NB4 (cell line): ENCODE data around the gene KIF13A.

ENCODE experiments used
- MYC ChIP-seq: IDR thresholded peaks from 2 replicates; pipeline ENCODE4 v1.6.1; 2011; ENCODE audit warnings: low read depth, low read length
- POLR2A ChIP-seq: IDR thresholded peaks from 2 replicates; pipeline ENCODE4 v1.6.1; 2011; ENCODE audit warnings: mild to moderate bottlenecking; ENCODE audit not compliant: insufficient read length; ENCODE audit errors: extremely low read depth
- TF ChIP-seq, protein P1 (sequence below): IDR thresholded peaks from one replicate; pipeline ENCODE4 v1.5.1; 2012; ENCODE audit warnings: low read depth, low read length
- TF ChIP-seq, protein P2 (sequence below): IDR thresholded peaks from 2 replicates; pipeline ENCODE4 v1.6.1; 2011; ENCODE audit warnings: low read depth, low read length

DNA sequence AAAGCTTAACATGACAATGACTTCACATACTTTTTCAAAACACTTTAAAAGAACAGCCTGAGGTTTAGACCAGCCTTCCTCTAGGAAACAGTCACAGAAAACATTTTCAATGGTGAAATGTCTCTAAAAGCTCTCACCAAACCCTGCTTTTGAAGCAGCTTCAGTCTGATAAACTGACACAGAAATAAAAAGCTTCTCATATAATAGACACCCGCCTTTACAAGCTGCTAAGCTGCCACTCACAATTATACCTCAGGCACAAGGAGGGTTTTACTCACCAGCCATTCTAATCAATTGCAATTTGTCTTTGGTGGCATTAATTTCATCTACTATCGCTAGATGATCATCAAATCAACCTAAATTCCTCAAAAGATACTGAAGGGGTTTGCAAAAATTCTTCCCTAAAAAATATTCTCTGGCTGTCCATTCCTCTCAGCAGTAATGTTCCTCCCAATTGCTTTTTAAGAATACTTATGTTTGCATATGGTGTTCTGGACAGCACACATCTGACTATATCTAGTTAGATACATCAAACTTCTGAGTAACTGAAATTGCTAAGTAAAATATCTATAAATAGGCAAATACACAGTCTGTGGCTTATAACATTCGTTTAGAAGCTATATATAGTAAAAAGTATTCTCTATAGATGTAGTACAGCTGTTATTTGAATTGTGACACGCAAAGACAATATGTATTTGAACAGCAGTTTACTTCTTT is 29.4 kb downstream of the KIF13A start:
- TF ChIP-seq, protein P1, sequence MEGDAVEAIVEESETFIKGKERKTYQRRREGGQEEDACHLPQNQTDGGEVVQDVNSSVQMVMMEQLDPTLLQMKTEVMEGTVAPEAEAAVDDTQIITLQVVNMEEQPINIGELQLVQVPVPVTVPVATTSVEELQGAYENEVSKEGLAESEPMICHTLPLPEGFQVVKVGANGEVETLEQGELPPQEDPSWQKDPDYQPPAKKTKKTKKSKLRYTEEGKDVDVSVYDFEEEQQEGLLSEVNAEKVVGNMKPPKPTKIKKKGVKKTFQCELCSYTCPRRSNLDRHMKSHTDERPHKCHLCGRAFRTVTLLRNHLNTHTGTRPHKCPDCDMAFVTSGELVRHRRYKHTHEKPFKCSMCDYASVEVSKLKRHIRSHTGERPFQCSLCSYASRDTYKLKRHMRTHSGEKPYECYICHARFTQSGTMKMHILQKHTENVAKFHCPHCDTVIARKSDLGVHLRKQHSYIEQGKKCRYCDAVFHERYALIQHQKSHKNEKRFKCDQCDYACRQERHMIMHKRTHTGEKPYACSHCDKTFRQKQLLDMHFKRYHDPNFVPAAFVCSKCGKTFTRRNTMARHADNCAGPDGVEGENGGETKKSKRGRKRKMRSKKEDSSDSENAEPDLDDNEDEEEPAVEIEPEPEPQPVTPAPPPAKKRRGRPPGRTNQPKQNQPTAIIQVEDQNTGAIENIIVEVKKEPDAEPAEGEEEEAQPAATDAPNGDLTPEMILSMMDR: no peak
- no peak for TF ChIP-seq POLR2A
- TF ChIP-seq, protein P2, sequence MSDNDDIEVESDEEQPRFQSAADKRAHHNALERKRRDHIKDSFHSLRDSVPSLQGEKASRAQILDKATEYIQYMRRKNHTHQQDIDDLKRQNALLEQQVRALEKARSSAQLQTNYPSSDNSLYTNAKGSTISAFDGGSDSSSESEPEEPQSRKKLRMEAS: no peak
- no peak for TF ChIP-seq MYC
